Peyer's patch (tissue), 4 donors: Measurements from ENCODE around the gene BCKDK.

Experiments
- CTCF ChIP-seq, 6 experiments: fragments of 450-650 bp in 4 of 6; fragments of 200-600 bp in 2 of 6; sonication (generic) in 1 of 6; IDR thresholded peaks; one replicate each; pipeline ENCODE4 v1.5.1; 2017 to 2019; ENCODE audit warnings: antibody characterized with exemption in 6 of 6, mild to moderate bottlenecking in 3 of 6, moderate library complexity in 1 of 6
- POLR2A ChIP-seq, 2 donors: fragments of 450-650 bp; IDR thresholded peaks; one replicate each; pipeline ENCODE4 v1.5.1; 2017; ENCODE audit warnings: antibody characterized with exemption in 2 of 2, mild to moderate bottlenecking in 2 of 2, moderate library complexity in 2 of 2

GRCh38 chr16:31145398-31145990 is 37.3 kb downstream of the BCKDK start:
- TF ChIP-seq POLR2A (IDR thresholded peaks at IDR 0.05) (no peak), CTCF (IDR thresholded peaks at IDR 0.05) (no peak)
